Fibroblast of lung (primary cell): Measurements from ENCODE around the gene GOLGA8R. TPM values are rescaled to one million over a fixed set of nuclear protein-coding genes. Genes with fewer than 3 reads are reported as not detected.
"Not testable (repeated sequence)": the region's sequence is repeated elsewhere in the genome, so short reads cannot be mapped to it uniquely, and the experiment has no call there.

Source experiments
- DNase-seq, 2 donors: peaks; one replicate each; pipeline versions ENCODE4 v3.0.0 to v3.0.0-alpha.2; 2010; ENCODE audit warnings: low read depth in 2 of 2
- H2AFZ ChIP-seq: 2 replicates; pipeline ENCODE4 v1.5.1; 2012; ENCODE audit warnings: low read length, control low read depth, inconsistent platforms
- H3K27ac ChIP-seq: 2 replicates; pipeline ENCODE4 v1.5.1; 2011; ENCODE audit warnings: low read length, control low read depth; ENCODE audit not compliant: insufficient read depth
- H3K27me3 ChIP-seq: 2 replicates; pipeline ENCODE4 v1.5.1; 2011; ENCODE audit warnings: mild to moderate bottlenecking, low read length; ENCODE audit not compliant: control insufficient read depth, insufficient read depth
- H3K36me3 ChIP-seq: 2 replicates; pipeline ENCODE4 v1.5.1; 2011; ENCODE audit warnings: low read length; ENCODE audit not compliant: control insufficient read depth, insufficient read depth
- H3K4me1 ChIP-seq: 2 replicates; pipeline ENCODE4 v1.5.1; 2011; ENCODE audit warnings: low read length; ENCODE audit not compliant: control insufficient read depth, insufficient read depth; ENCODE audit errors: extremely low read depth
- H3K4me2 ChIP-seq: 2 replicates; pipeline ENCODE4 v1.5.1; 2011; ENCODE audit warnings: low read length, control low read depth; ENCODE audit not compliant: insufficient read depth; ENCODE audit errors: extremely low read depth
- H3K4me3 ChIP-seq, 4 experiments: fragments of 200-600 bp in 1 of 4; sonication (generic) in 1 of 4; replicated peaks in 1 of 4; 2 replicates each; pipeline ENCODE4 v1.5.1; 2011 to 2016; ENCODE audit warnings: low read length in 4 of 4, low read depth in 3 of 4, mild to moderate bottlenecking in 3 of 4, control low read depth in 2 of 4, inconsistent platforms in 1 of 4, mixed read lengths in 1 of 4; ENCODE audit not compliant: insufficient read depth in 1 of 4; ENCODE audit errors: control extremely low read depth in 1 of 4
- H3K79me2 ChIP-seq: 2 replicates; pipeline ENCODE4 v1.5.1; 2012; ENCODE audit warnings: mild to moderate bottlenecking, low read length, inconsistent platforms; ENCODE audit not compliant: control insufficient read depth, insufficient read depth
- H3K9ac ChIP-seq: 2 replicates; pipeline ENCODE4 v1.5.1; 2011; ENCODE audit warnings: mild to moderate bottlenecking, low read length, control low read depth; ENCODE audit not compliant: insufficient read depth
- H3K9me3 ChIP-seq: 2 replicates; pipeline ENCODE4 v1.5.1; 2012; ENCODE audit warnings: low read depth, low read length; ENCODE audit not compliant: control insufficient read depth, insufficient read depth
- H4K20me1 ChIP-seq: 2 replicates; pipeline ENCODE4 v1.5.1; 2011; ENCODE audit warnings: low read length; ENCODE audit not compliant: control insufficient read depth, insufficient read depth; ENCODE audit errors: extremely low read depth
- polyA plus RNA-seq, 2 donors: library from polyadenylated mRNA; depleted of rRNA in 1 of 2; stranded (reverse) in 1 of 2; unstranded in 1 of 2; fragments of >200 nt; gene quantifications; 2 replicates each; pipeline ENCODE4 v1.2.1, GENCODE V29; 2011 to 2012; ENCODE audit warnings: missing spikeins in 1 of 2
- total RNA-seq: library from RNA; depleted of rRNA; stranded (reverse); fragments of >200 nt; gene quantifications from 2 replicates; pipeline ENCODE4 v1.2.1, GENCODE V29; 2014

GOLGA8R gene
- total and polyA plus RNA-seq, 2 donors (not counting 1 experiment from before 2014, with no cell fraction given): 0.65 to 1.3 TPM

- not testable (repeated sequence) for H3K4me3 ChIP-seq, H3K9ac ChIP-seq, H3K27me3 ChIP-seq, H3K36me3 ChIP-seq, H4K20me1 ChIP-seq, H3K4me2 ChIP-seq, H3K9me3 ChIP-seq, H3K27ac ChIP-seq, DNase-seq, H2AFZ ChIP-seq, H3K79me2 ChIP-seq, H3K4me1 ChIP-seq
These were observed 53.1 kb downstream of the GOLGA8R start for GRCh38 chr15:30360990-30361389.

GRCh38 chr15:30355043-30355442 is 59.0 kb downstream of the GOLGA8R start:
- not testable (repeated sequence) for H3K4me1 ChIP-seq, H3K27ac ChIP-seq, H3K9me3 ChIP-seq, H4K20me1 ChIP-seq, H3K4me2 ChIP-seq, H3K79me2 ChIP-seq, H3K27me3 ChIP-seq, H2AFZ ChIP-seq, DNase-seq, H3K36me3 ChIP-seq, H3K4me3 ChIP-seq, H3K9ac ChIP-seq

Other genes starting within 250 kb of the GOLGA8R start
- gene CHRFAM7A, start 20.7 kb downstream of the GOLGA8R start, total RNA-seq: 0.26 and 0.66 TPM in 2 replicates
- 0.29 and 1.6 TPM in 2 replicates for gene CHRFAM7A, start 20.7 kb downstream of the GOLGA8R start, polyA plus RNA-seq
- gene GOLGA8Q, start 137.8 kb upstream of the GOLGA8R start, total RNA-seq: 0.33 and 1.3 TPM in 2 replicates
- gene GOLGA8Q, start 137.8 kb upstream of the GOLGA8R start, polyA plus RNA-seq: 0.06 and 0.22 TPM in 2 replicates
- gene GOLGA8H, start 189.8 kb upstream of the GOLGA8R start, total RNA-seq: under 0.01 and 0.50 TPM in 2 replicates
- gene GOLGA8H, start 189.8 kb upstream of the GOLGA8R start, polyA plus RNA-seq: 0.05 and 0.18 TPM in 2 replicates